ENCODE results near the gene WDR27.

Gene WDR27

GRCh38 chr6:169568314-169569087 lies 133.3 kb downstream of the WDR27 start:
- no peak for DNase-seq (ENCODE audit: low read depth in 3 of 3, low spot score in 1 of 3)

- no peak for DNase-seq (ENCODE audit: low read depth in 3 of 3, low spot score in 1 of 3)
These were observed 134.0 kb downstream of the WDR27 start for GRCh38 chr6:169567819-169568218.

GRCh38 chr6:169566961-169567750 lies 134.7 kb downstream of the WDR27 start:
- DNase-seq (ENCODE audit: low read depth in 3 of 3, low spot score in 1 of 3): no peak

GRCh38 chr6:169566319-169566718 lies 135.5 kb downstream of the WDR27 start:
- DNase-seq (ENCODE audit: low read depth in 3 of 3, low spot score in 1 of 3): no peak

- no peak for DNase-seq (ENCODE audit: low read depth in 3 of 3, low spot score in 1 of 3)
These were observed 137.2 kb downstream of the WDR27 start for GRCh38 chr6:169564453-169565240.

- DNase-seq (ENCODE audit: low read depth in 3 of 3, low spot score in 1 of 3): no peak
These were observed 140.2 kb downstream of the WDR27 start for GRCh38 chr6:169561665-169562064.

- DNase-seq (ENCODE audit: low read depth in 3 of 3, low spot score in 1 of 3): no peak
These were observed 142.2 kb downstream of the WDR27 start for GRCh38 chr6:169559592-169559991.

GRCh38 chr6:169558774-169559441 lies 142.9 kb downstream of the WDR27 start:
- no peak for DNase-seq (ENCODE audit: low read depth in 3 of 3, low spot score in 1 of 3)

GRCh38 chr6:169558378-169558773 lies 143.5 kb downstream of the WDR27 start:
- no peak for DNase-seq (ENCODE audit: low read depth in 3 of 3, low spot score in 1 of 3)

- no peak for DNase-seq (ENCODE audit: low read depth in 3 of 3, low spot score in 1 of 3)
These were observed 143.9 kb downstream of the WDR27 start for GRCh38 chr6:169557887-169558286.

- DNase-seq (ENCODE audit: low read depth in 3 of 3, low spot score in 1 of 3): no peak
These were observed 144.9 kb downstream of the WDR27 start for GRCh38 chr6:169556758-169557548.

- DNase-seq (ENCODE audit: low read depth in 3 of 3, low spot score in 1 of 3): no peak
These were observed 145.7 kb downstream of the WDR27 start for GRCh38 chr6:169555971-169556617.

- DNase-seq (ENCODE audit: low read depth in 3 of 3, low spot score in 1 of 3): no peak
These were observed 155.8 kb downstream of the WDR27 start for GRCh38 chr6:169545982-169546381.

- DNase-seq (ENCODE audit: low read depth in 3 of 3, low spot score in 1 of 3): no peak
These were observed 158.1 kb downstream of the WDR27 start for GRCh38 chr6:169543704-169544103.

- DNase-seq (ENCODE audit: low read depth in 3 of 3, low spot score in 1 of 3): no peak
These were observed 159.3 kb downstream of the WDR27 start for GRCh38 chr6:169542491-169542890.

GRCh38 chr6:169539176-169539897 lies 162.5 kb downstream of the WDR27 start:
- no peak for DNase-seq (ENCODE audit: low read depth in 3 of 3, low spot score in 1 of 3)

GRCh38 chr6:169536446-169537170 lies 165.2 kb downstream of the WDR27 start:
- DNase-seq (ENCODE audit: low read depth in 3 of 3, low spot score in 1 of 3): no peak

GRCh38 chr6:169534039-169534421 lies 167.8 kb downstream of the WDR27 start:
- DNase-seq (ENCODE audit: low read depth in 3 of 3, low spot score in 1 of 3): no peak

Data from stimulated activated CD4-positive, alpha-beta T cell treated with anti-CD3 and anti-CD28 coated beads, TNF-alpha, amount 100 ng/mL, for 1 hour (primary cell).